Astrocyte of the spinal cord (primary cell): Measurements from ENCODE around the gene ADARB2.

Experiments used
- DNase-seq: peaks from one replicate; pipeline ENCODE4 v3.0.0; 2011; ENCODE audit warnings: low read depth, low spot score
- H3K4me3 ChIP-seq: 2 replicates; pipeline ENCODE4 v1.5.1; 2011; ENCODE audit warnings: low read depth, mild to moderate bottlenecking, low read length, moderate library complexity
- in situ Hi-C: cut with HindIII; loops from 2 replicates; pipeline ENCODE4 v1.10.0; 2017; ENCODE audit warnings: low sequenced_read_pairs
- TF ChIP-seq, protein P1 (sequence below): IDR thresholded peaks from 2 replicates; pipeline ENCODE4 v1.5.1; 2012; ENCODE audit warnings: low read depth, mild to moderate bottlenecking, low read length, inconsistent platforms

The ADARB2 gene

GRCh38 chr10:1663226-1663625 is 74.1 kb downstream of the ADARB2 start:
- TF ChIP-seq, protein P1, sequence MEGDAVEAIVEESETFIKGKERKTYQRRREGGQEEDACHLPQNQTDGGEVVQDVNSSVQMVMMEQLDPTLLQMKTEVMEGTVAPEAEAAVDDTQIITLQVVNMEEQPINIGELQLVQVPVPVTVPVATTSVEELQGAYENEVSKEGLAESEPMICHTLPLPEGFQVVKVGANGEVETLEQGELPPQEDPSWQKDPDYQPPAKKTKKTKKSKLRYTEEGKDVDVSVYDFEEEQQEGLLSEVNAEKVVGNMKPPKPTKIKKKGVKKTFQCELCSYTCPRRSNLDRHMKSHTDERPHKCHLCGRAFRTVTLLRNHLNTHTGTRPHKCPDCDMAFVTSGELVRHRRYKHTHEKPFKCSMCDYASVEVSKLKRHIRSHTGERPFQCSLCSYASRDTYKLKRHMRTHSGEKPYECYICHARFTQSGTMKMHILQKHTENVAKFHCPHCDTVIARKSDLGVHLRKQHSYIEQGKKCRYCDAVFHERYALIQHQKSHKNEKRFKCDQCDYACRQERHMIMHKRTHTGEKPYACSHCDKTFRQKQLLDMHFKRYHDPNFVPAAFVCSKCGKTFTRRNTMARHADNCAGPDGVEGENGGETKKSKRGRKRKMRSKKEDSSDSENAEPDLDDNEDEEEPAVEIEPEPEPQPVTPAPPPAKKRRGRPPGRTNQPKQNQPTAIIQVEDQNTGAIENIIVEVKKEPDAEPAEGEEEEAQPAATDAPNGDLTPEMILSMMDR = no peak
- in situ Hi-C loops = no loop called here
- no peak for DNase-seq
- H3K4me3 ChIP-seq = no peak overlapping the region

DNA sequence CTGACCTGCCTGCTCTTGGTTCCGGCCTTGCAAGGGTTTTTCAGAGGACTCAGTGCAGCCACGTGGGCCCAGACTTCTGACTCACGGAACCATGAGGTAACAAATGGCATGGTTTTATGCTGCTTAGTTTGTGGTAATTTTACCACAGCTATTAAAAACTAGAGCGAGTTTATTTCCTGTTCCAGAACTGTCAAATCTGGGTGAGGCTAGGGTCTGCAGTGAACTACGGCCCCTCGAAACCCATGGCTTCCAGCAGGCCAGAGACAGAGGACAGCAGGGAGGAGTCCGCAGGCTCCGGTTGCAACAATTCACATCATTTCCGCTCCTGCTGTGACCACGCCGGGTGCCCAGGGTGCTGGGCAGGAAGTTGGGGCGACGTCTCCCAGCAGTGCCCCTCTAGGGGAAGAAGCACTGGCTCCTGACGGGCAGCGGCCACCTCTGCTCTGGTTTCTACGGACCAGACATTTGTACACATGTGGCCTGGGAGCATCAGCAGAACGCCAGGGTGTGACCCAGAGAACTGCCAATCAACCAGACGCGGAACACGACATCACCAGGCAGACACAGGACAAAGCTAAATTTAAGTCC is 74.8 kb downstream of the ADARB2 start:
- TF ChIP-seq, protein P1 = no peak
- in situ Hi-C loops = no loop called here
- no peak overlapping the region for H3K4me3 ChIP-seq
- DNase-seq = no peak

DNA sequence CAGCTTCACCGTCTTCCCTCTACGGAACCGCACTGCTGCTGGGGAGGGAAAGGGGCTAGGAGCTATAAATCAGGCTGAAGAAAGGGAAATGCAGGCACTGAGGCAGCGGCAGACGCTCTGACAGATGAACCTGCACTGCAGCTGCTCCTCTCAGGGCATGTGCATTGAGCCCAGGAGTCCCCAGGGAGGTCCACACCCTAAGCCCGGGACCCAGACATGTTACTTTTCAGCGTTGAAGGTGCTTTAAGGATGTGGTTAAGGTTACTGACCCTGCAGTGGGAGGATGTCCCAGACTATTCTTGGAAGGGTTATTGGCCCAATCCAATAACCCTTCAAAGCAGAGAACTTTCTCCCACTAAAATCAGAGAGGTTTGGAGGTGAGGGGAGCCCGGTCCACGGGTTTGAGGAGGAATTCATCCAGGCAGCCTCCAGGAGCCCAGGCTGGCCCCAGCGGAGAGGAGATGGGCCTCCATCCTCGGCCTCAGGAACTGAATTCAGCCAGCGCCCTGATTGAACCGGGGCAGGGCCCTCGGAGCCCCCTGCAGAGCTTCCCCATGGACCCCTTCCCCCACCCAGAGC is 75.4 kb downstream of the ADARB2 start:
- no peak for DNase-seq
- TF ChIP-seq, protein P1 = no peak
- H3K4me3 ChIP-seq = no peak overlapping the region
- in situ Hi-C loops = no loop called here

DNA sequence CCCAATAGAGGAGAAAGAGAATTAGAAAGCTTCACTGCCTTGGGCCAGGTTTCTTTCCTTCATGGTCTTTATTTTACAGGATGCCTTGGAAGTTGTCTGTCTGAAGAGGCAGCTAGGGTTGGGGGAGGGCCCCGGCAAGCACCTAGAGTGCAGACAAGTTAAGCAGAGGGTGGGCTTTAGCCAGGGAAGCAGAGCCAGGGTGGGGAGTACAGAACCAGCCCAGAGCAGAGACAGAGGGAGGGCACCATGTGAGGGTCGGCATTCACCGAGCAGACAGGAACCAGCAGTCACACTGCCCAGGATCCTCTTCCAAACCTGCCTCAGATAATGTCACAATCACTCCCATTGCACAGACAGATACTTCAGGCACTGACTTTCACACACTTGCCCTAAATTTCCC is 75.9 kb downstream of the ADARB2 start:
- in situ Hi-C loops = no loop called here
- TF ChIP-seq, protein P1 = no peak
- H3K4me3 ChIP-seq = no peak overlapping the region
- no peak for DNase-seq

DNA sequence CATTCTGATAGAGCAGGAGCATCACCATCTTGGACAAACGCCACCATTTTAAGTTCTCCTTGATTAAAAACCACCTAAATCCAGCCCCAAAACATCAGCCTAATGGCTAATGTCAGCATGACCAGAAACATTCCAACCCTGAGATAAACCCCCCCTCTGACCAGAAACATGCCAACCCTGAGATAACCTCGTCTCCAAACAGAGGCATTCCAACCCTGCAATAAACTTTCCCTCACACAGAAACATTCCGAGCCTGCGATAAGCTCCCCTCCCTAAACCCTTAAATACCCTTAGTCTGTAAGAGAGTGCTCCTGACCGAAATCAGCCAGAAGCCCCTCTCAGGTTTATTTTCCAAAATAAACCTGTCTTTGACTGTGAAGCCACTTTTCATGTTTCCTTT is 76.5 kb downstream of the ADARB2 start:
- no peak for DNase-seq
- H3K4me3 ChIP-seq = no peak overlapping the region
- TF ChIP-seq, protein P1 = no peak
- in situ Hi-C loops = no loop called here

DNA sequence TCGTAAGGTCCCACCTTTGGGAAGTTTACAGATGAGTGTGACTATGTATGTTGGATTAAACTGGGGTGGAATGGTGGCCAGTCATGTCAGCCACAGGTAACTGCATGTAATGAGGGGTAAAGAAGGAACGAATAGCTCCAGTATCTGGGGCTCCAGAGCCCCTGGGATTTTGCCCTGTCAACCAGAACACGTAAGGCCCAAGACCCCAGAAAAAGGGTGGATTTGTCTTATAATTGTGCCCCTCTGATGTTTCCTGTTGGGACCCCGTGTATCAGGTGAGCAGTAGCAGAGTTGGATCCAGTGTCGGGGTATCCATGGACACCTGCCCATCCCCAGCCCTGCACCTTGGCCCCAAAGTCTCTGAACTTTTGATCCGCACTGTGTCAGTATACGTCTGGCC is 76.9 kb downstream of the ADARB2 start:
- DNase-seq = no peak
- TF ChIP-seq, protein P1 = no peak
- no peak overlapping the region for H3K4me3 ChIP-seq
- in situ Hi-C loops = no loop called here
